Thoracic aorta (tissue), 2 donors: Measurements from ENCODE around the gene DIPK2A. TPM values are rescaled to one million over a fixed set of nuclear protein-coding genes. Genes with fewer than 3 reads are reported as not detected.

Experiments
- ATAC-seq: fragments of 150-250 bp; one replicate; pipeline ENCODE4 v1.8.0; 2017; ENCODE audit warnings: low read depth; ENCODE audit not compliant: insufficient number of reproducible peaks, low FRiP score
- DNase-seq: peaks from one replicate; pipeline ENCODE4 v3.0.0-alpha.2; 2020; ENCODE audit warnings: low spot score
- H3K27ac ChIP-seq, 2 donors: fragments of 200-600 bp; sonication (generic); 1 replicate in 1 of 2; 2 replicates in 1 of 2; pipeline ENCODE4 v1.5.1; 2016; ENCODE audit warnings: mild to moderate bottlenecking in 2 of 2, moderate library complexity in 2 of 2
- H3K27me3 ChIP-seq: fragments of 200-600 bp; sonication (generic); replicated peaks from 2 replicates; pipeline ENCODE4 v1.6.0; 2016; ENCODE audit warnings: mild to moderate bottlenecking; ENCODE audit not compliant: insufficient read depth
- H3K36me3 ChIP-seq: fragments of 200-600 bp; sonication (generic); one replicate; pipeline ENCODE4 v1.5.1; 2016
- H3K4me1 ChIP-seq, 2 donors: fragments of 200-600 bp; sonication (generic); 1 replicate in 1 of 2; 2 replicates in 1 of 2; pipeline versions ENCODE4 v1.5.1 to v1.6.0; 2016; ENCODE audit warnings: low read depth in 2 of 2, mild to moderate bottlenecking in 1 of 2; ENCODE audit not compliant: control insufficient read depth in 1 of 2
- H3K4me3 ChIP-seq: fragments of 200-600 bp; sonication (generic); 2 replicates; pipeline ENCODE4 v1.5.1; 2016; ENCODE audit warnings: mild to moderate bottlenecking
- H3K9me3 ChIP-seq: fragments of 200-600 bp; sonication (generic); 2 replicates; pipeline ENCODE4 v1.5.1; 2016
- total RNA-seq, 2 donors: library from RNA; depleted of rRNA; stranded (reverse); fragments of >200 nt; gene quantifications; one replicate each; pipeline versions ENCODE4 v1.1.0 to v1.2.3, GENCODE V29; 2016
- TF ChIP-seq, protein P1 (sequence below): fragments of 200-600 bp; sonication (generic); IDR thresholded peaks from one replicate; pipeline ENCODE4 v1.5.1; 2019; ENCODE audit warnings: antibody characterized with exemption

Gene DIPK2A
- total RNA-seq, 2 donors from 2014 or later: 51.1 to 87.1 TPM

DNA sequence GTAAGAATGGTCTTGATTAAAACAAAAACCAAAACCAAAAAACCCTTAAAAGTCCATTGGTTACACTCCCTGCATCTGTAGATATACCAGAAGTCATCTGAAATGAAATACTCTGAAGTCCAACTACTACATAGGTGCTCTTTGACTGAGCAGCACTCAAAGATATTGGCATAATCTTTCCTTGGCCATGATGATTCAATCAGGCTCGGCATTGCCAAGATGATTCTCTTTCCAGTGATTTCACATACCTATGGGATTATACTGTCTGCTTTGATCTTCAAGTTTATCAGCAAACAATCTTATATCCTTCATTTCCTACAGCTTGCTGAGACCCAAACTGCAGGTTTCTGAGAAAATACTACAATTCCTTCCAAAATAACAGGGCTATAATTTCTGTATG, 35.9 kb upstream of the DIPK2A start:
- Histone ChIP-seq H3K27ac (no peak overlapping the region), H3K36me3 (no peaks in the 10 kb centered on the region), H3K27me3 (no peaks in the 10 kb centered on the region), H3K9me3 (no peaks in the 10 kb centered on the region), H3K4me1 (no peaks in the 10 kb centered on the region), H3K4me3 (no peak overlapping the region)
- DNase-seq: no peak
- TF ChIP-seq, protein P1, sequence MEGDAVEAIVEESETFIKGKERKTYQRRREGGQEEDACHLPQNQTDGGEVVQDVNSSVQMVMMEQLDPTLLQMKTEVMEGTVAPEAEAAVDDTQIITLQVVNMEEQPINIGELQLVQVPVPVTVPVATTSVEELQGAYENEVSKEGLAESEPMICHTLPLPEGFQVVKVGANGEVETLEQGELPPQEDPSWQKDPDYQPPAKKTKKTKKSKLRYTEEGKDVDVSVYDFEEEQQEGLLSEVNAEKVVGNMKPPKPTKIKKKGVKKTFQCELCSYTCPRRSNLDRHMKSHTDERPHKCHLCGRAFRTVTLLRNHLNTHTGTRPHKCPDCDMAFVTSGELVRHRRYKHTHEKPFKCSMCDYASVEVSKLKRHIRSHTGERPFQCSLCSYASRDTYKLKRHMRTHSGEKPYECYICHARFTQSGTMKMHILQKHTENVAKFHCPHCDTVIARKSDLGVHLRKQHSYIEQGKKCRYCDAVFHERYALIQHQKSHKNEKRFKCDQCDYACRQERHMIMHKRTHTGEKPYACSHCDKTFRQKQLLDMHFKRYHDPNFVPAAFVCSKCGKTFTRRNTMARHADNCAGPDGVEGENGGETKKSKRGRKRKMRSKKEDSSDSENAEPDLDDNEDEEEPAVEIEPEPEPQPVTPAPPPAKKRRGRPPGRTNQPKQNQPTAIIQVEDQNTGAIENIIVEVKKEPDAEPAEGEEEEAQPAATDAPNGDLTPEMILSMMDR: no peak
- no peak for ATAC-seq

DNA sequence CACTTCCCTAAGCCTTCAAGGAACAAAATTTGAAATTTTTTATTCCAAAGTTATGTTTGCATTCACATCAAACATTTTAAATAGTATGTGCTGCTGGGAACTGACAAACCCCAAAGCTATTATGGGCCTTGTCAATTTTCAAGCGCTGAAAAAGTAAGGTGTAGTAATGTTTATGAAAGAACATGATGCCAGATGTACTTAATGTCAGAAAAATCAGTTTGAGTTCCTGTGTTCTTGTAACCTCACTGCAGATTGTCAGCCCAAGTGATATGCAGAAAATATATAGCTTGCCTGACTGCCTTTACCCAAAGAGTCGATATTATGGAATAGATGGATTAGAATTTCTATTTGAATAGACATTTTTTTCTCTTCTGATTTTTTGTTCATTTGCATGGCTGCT, 20.8 kb upstream of the DIPK2A start:
- TF ChIP-seq, protein P1: no peak
- ATAC-seq (no peak), DNase-seq (no peak)
- Histone ChIP-seq H3K27ac (no peak overlapping the region), H3K9me3 (no peaks in the 10 kb centered on the region), H3K27me3 (no peaks in the 10 kb centered on the region), H3K4me1 (no peaks in the 10 kb centered on the region), H3K36me3 (no peaks in the 10 kb centered on the region), H3K4me3 (no peak overlapping the region)

DNA sequence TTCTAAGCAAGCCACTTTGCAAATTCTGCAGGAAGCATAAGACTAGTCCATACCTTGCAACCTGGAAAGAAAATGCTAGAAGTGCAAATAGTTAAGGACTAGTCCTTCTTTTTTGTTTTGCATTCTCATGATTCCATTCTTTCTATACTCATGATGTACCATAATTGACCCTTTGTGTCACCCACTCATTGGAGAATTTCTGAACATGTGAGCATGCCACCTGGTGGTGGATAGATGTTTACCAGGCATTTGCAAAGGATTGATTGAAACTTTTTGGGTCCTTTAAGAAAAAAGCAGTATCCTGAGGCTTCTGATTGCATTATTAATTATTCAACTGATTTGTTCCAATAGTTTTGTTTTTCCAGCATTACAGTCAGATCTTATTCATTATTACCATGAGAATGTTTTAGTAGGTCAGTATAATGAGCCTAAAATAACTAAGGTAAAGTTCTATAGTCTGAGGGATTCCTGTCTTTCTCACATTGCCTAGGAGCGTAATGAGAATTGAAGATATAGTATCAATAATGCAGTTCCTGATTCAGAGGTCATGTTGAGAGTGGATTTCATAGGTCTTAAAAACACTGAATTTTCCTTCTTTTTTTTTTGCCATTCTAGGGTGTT, 20.2 kb upstream of the DIPK2A start:
- DNase-seq (no peak), ATAC-seq (no peak)
- H3K4me1 ChIP-seq: no peaks in the 10 kb centered on the region
- H3K36me3 ChIP-seq: no peaks in the 10 kb centered on the region
- no peaks in the 10 kb centered on the region for H3K9me3 ChIP-seq
- TF ChIP-seq, protein P1: peak; percentile 59
- H3K4me3 ChIP-seq: no peak overlapping the region
- H3K27me3 ChIP-seq: no peaks in the 10 kb centered on the region
- no peak overlapping the region for H3K27ac ChIP-seq

- H3K27me3 ChIP-seq: no peaks in the 10 kb centered on the region
- TF ChIP-seq, protein P1: no peak
- no peak overlapping the region for H3K27ac ChIP-seq
- no peaks in the 10 kb centered on the region for H3K9me3 ChIP-seq
- no peak overlapping the region for H3K4me3 ChIP-seq
- ATAC-seq: no peak
- no peaks in the 10 kb centered on the region for H3K36me3 ChIP-seq
- H3K4me1 ChIP-seq: no peaks in the 10 kb centered on the region
- DNase-seq: no peak
Observed at GRCh38 chr3:143952569-143953072, 19.0 kb upstream of the DIPK2A start.

DNA sequence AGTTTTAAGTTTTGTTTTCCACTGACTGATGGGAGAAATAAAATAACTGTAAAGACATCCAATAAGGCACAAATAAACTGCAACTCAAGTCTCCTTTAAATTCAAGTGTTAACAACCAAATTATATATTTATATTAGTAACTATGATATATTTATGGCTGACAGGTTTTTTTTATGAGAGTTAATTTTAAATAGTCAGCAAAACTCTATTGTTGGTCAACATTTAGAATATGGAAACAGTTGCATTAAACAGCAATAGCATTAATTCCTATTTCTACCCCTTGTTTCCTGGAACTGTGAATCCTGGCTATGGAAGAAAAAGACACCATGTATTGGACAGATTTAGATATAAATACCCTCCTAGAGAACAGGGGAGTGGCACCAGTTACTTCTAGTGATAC, 16.5 kb upstream of the DIPK2A start:
- DNase-seq (no peak), ATAC-seq (no peak)
- Histone ChIP-seq H3K27ac (no peak overlapping the region), H3K4me1 (no peaks in the 10 kb centered on the region), H3K36me3 (no peaks in the 10 kb centered on the region), H3K27me3 (no peaks in the 10 kb centered on the region), H3K4me3 (no peak overlapping the region), H3K9me3 (peaks cover 3% of the 10 kb centered on the region)
- TF ChIP-seq, protein P1: no peak
